ENCODE data around the gene LZTR1.
"Not testable (repeated sequence)": the region's sequence is repeated elsewhere in the genome, so short reads cannot be mapped to it uniquely, and the experiment has no call there.

The LZTR1 gene

DNA sequence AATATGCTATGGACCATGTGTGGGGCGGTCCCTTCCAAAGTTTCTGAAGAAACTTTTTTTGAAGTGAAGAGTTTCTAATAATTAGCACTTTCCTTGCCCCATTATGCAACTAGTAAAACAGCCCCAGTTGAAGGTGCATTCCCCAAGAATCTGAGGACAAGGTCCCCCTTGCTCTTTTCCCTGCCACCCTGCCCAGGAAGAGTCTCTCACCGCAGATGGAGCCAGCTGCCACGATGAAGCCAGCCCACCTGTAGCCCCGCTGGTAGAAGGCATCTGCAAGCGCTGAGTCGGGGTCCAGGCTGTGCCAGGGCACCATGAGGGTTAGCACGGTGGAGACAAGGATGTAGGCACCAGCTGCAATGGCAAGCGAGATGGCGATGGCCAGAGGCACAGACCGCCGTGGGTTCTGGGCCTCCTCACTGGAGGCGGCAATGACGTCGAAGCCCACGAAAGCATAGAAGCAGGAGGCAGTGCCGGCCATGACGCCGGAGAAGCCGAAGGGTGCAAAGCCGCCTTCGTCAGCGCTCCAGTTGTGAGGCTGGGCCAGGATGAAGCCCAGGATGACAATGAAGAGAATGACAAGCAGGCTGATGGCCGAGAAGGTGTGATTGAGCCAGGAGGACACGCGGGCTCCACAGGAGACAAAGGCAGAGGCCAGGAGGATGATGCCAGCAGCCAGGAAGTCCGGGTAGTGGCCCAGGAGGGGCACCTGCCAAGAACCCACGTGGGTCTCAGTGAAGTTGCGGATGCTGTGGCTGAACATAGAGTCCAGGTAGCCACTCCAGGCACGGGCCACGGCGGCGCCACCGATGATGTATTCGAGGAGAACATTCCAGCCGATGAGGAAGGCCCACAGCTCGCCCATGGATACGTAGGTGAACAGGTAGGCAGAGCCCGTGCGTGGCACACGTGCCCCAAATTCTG lies 48.8 kb downstream of the LZTR1 start:
- no peak overlapping the region for H3K4me3 ChIP-seq (ENCODE audit: low read depth, low read length)

- no peak overlapping the region for H3K4me3 ChIP-seq (ENCODE audit: low read depth, low read length)
Measured at GRCh38 chr22:21031545-21032036, 49.5 kb downstream of the LZTR1 start.

DNA sequence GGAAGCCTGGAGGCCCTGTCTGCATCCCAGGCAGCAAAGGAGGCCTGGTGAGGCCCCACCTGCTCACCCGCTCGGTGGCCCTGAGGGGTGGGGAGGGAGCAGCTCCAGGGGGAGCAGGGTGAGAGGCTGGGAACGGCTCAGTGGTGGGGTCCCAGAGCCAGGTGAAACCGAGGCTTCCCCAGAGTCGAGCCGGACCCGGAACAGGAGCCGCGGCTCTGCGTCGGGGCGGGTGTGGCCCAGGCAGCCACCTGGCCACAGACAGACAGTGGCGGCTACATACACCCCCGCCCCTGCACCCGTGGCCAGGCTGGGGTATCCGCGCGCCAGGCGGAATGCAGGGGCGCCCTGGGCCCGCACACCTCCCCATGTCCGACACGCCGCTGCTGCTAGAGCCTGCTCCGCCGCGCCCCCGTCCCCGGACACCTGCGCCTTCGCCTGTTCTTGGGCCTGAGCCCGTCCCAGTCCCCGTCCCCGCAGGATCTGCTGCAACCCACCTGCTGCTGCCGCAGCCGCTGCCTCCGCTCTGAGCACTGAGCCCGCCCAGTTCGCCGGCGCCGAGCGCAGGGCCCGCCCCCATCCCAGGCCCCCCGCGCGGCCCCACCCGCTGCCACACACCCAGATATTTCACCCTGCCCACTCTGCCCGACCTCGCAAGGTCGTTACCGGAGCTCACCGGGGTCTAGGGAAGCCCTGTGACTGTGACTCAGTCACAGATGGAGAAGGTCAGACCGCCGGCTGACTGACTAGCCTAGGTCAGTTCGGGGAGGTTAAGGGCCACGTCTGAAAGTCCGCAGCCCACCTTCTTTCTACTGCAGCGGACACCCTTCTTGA lies 50.2 kb downstream of the LZTR1 start, which contains the start of gene SLC7A4:
Gene SLC7A4 (minus strand): TSS at position 525 of the 831 bp plus-strand sequence. CDS start 749 bp downstream, outside the sequence.
- H3K4me3 ChIP-seq (ENCODE audit: low read depth, low read length) = peak within 1 kb of the TSS; percentile 38

DNA sequence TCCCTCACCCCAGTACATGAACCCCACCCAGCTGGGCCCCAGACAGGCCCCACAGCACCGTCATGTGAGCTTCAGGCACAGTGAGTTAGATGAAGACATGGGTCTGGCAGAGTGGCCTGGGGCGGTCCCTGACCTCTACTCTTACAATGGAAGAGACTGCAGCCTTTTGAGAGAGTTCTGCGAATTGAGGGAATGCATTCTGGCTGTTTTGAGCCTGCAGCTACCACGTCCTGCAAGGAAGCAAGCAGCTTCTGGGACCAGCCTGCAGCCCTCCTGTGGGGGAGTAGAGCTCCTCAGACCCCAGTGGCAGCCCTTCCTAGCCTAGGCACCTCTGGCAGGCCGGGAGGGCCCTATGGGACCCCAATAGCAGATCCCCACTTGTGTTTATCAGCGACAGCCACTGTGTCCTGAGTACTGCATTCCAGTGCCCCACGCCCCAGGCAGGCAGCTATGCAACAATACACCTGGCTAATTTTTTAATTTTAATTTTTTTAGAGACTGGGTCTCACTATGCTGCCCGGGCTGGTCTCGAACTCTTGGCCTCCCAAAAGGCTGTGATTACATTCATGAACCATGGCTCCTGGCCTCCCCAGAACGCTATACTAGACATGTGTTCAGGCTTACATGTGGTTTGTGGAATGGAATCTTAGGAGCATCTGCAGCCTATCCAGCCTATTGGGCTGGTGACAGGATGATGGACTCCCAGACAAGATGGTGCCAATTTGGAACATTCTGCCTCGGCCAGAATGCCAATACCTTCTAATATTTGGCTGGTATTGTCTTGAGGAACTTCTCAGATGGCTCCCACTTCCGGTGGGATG lies 51.0 kb downstream of the LZTR1 start:
- H3K4me3 ChIP-seq (ENCODE audit: low read depth, low read length) = peak overlapping the region; percentile 38

DNA sequence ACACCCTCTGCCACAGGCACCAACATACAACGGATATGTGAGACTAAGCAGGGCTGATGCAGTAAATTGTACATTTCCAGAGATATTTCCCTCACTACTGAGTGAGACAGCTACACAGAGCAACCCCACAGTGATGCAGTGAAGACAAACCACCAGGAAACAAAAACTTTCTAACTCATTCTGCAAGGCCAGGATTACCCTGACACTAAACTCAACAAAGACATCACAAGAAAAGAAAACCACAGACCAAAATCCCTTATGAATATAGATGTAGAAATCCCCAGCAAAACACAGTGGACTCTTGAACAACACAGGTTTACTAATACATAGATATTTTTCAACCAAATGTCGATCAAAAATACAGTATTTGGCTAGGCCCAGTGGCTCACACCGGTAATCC lies 51.8 kb downstream of the LZTR1 start:
- no peak overlapping the region for H3K4me3 ChIP-seq (ENCODE audit: low read depth, low read length)

DNA sequence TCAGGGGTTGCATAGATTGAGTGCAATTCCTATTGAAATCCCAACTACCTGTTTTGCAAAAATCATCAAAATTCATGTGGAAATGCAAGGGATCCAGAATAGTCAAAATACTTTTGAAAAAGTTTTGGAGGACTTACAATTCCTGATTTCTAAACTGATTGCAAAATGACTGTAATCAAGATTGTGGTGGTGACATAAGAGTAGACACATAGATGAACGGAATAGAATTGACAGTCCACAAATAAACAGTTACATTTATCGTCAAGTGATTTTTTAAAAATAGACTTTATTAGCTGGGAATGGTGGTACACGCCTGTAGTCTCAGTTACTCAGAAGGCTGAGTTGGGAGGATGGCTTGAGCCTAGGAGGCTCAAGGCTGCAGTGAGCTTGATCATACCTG lies 52.9 kb downstream of the LZTR1 start:
- no peak overlapping the region for H3K4me3 ChIP-seq (ENCODE audit: low read depth, low read length)

DNA sequence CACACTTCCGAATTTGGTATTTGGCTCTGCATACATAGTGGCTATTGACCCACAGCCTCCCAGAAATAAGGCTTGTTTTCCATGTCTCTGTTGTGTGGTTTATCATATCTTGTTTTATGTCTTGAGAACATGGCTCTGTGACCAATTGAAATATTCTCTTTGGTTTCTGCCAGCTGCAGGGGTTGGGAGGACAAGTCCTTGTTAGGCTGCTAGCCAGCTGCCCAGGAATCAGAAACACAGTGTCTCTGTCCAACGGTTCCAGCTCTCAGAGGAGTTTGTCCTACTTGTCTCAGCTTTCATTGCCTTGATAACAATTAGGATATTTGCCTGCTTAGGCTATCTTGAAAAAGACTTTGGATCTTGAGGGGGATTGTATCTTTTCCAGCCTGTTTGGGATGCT lies 56.3 kb downstream of the LZTR1 start:
- H3K4me3 ChIP-seq (ENCODE audit: low read depth, low read length) = no peak overlapping the region

DNA sequence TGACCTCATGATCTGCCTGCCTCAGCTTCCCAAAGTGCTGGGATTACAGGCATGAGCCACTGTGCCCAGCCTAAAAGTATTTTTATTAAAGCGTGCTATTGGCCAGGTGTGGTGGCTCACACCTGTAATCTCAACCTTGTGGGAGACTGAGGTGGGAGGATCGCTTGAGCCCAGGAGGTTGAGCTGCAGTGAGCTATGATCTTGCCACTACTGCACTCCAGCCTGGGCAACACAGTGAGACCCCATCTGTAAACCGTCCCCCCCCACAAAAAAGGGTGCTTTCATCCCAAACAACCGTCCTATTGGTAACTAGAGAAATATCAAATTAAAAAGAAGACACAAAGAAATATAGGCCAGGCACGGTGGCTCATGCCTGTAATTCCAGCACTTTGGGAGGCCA lies 57.1 kb downstream of the LZTR1 start:
- H3K4me3 ChIP-seq (ENCODE audit: low read depth, low read length) = not testable (repeated sequence)

DNA sequence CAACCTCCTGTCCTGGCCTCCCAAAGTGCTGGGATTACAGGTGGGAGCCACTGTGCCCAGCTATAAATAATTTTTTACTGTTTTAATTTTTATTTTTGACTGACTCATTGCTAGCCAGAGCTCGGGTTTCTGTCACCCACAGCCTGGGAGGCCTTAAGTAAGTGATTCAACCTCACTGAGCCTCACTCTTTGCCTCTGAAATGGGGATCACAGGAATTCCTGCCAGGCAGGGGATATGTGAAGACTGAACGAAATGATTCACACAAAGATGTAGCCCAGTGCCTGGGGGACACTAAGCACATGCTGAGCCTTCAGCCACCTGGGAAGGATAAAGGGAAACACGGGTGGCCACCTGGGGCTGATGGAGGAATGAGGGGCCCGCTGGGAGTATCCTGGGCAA lies 59.8 kb downstream of the LZTR1 start:
- H3K4me3 ChIP-seq (ENCODE audit: low read depth, low read length) = no peak overlapping the region

DNA sequence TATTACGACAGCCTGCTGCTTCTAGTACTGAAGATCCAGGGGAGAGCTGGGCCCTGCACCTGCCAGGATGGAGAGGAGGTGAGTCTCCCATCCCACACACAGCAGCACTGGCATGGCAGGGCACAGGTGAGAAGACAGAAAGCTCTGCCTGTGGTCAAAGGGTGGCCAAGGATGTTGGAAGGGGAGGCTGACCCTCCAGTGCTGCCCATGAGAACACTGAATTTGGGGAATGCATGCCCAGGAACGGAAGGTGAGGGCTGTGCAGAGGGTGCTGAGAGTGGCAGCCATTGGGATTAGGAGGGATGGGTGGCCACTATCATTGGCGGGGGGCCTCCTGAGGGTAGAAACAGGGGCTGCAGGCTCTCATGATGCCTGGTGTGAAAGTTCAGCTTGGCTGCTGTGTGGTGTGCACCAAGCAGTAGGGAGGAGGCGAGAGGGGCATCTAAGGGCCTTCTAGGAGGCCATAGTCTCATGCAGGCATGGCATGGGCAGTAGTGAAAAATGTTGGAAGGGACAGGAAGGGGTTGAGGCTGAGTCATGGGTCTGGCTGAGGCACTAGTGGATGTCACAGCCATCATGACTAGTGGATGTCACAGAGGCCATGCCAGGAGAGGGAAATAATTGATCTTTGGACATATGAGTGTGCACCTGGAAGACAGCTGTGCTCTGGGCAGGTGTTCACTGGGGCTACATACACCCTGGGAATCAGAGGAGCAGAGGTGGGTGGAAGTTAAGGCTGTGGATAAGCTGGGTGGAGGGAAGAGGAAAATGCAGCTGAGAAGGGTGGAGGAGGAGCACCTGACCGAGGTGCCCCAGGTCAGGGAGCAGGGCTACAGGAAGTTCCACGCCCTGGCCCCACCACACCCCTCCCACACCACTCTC lies 61.1 kb downstream of the LZTR1 start:
- no peak overlapping the region for H3K4me3 ChIP-seq (ENCODE audit: low read depth, low read length)

- H3K4me3 ChIP-seq (ENCODE audit: low read depth, low read length) = no peak overlapping the region
Measured at GRCh38 chr22:21043860-21044535, 61.9 kb downstream of the LZTR1 start.

- H3K4me3 ChIP-seq (ENCODE audit: low read depth, low read length) = peak overlapping the region; percentile 17
Measured at GRCh38 chr22:21044931-21045584, 63.0 kb downstream of the LZTR1 start.

- peak within 1 kb of the TSS; percentile 73 for H3K4me3 ChIP-seq (ENCODE audit: low read depth, low read length)
Measured at GRCh38 chr22:21045585-21046294, 63.6 kb downstream of the LZTR1 start, which contains the start of gene LRRC74B. TSS of gene LRRC74B (plus strand) at chr22:21045946. CDS start at chr22:21045987, 41 bp downstream.

GRCh38 chr22:21047035-21047661 lies 65.1 kb downstream of the LZTR1 start:
- no peak overlapping the region for H3K4me3 ChIP-seq (ENCODE audit: low read depth, low read length)

DNA sequence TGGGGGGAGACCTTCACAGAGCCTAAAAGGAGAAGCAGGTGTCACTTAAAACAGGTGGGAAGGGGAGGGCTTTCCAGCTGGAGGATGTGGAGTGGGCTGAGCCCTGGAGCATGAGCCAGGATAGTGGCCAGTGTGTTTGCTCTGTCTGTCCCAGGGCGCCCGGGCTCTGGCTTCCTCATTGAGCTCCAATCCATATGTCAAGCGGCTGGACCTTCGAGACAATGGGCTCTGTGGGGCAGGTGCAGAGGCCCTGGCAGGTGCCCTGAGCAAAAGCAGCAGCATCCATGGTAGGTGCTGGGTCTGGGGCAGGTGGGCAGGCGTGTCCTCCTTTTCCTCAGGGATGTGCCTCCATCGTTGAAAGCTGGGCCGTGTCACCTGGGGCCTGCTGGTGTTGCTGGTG lies 65.6 kb downstream of the LZTR1 start:
- H3K4me3 ChIP-seq (ENCODE audit: low read depth, low read length) = no peak overlapping the region

DNA sequence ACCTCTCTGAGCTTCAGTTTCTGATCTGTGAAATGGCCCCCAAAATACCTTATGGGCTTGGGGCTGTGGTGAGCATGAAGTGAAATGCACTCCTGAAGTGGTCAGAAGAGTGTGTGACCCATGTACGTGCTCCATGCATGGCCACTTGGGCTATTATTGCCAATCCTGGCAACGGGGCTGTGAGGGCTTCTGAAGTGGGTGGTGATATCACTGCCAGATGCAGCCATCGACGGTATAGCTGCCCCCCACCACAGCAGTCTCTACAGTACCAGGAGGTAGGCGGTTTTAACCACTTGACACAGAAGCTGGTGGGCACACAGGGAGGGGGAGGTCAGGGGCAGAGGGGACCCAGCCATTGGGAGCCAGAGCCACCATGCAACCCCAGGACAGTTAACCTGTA lies 66.4 kb downstream of the LZTR1 start:
- H3K4me3 ChIP-seq (ENCODE audit: low read depth, low read length) = not testable (repeated sequence)
